NOMO-1 treated with dmso at 0.1 percent for 144 hours (cell line): ENCODE measurements around the gene IFT25.
"Not testable (repeated sequence)": the region's sequence is repeated elsewhere in the genome, so short reads cannot be mapped to it uniquely, and the experiment has no call there.

ENCODE experiments used
- DNase-seq: peaks from one replicate; lab custom pipeline; 2025; ENCODE audit not compliant: unreplicated experiment; lab: John Stamatoyannopoulos, UW

IFT25 gene

GRCh38 chr1:53945433-53946251 lies at the start of gene IFT25:
Gene IFT25 (minus strand): TSS chr1:53945699. CDS start chr1:53940082, 5,617 bp downstream.
- DNase-seq = peak; percentile 88

GRCh38 chr1:53994516-53994915 lies 49.0 kb upstream of the IFT25 start:
- DNase-seq = not testable (repeated sequence)

GRCh38 chr1:53992085-53992874 lies 46.8 kb upstream of the IFT25 start:
- no peak for DNase-seq

GRCh38 chr1:53987880-53988279 lies 42.4 kb upstream of the IFT25 start:
- DNase-seq = no peak

- no peak for DNase-seq
Measured at GRCh38 chr1:53986458-53986857, 41.0 kb upstream of the IFT25 start.

GRCh38 chr1:53984726-53985125 lies 39.2 kb upstream of the IFT25 start:
- no peak for DNase-seq

- DNase-seq = no peak
Measured at GRCh38 chr1:53982763-53983104, 37.2 kb upstream of the IFT25 start.

- peak; percentile 40 for DNase-seq
Measured at GRCh38 chr1:53982034-53982762, 36.7 kb upstream of the IFT25 start.

- DNase-seq = no peak
Measured at GRCh38 chr1:53981220-53981619, 35.7 kb upstream of the IFT25 start.

GRCh38 chr1:53979712-53980450 lies 34.4 kb upstream of the IFT25 start:
- DNase-seq = no peak

- DNase-seq = no peak
Measured at GRCh38 chr1:53975861-53976260, 30.4 kb upstream of the IFT25 start.

GRCh38 chr1:53971718-53972117 lies 26.2 kb upstream of the IFT25 start:
- no peak for DNase-seq

GRCh38 chr1:53969323-53969722 lies 23.8 kb upstream of the IFT25 start:
- DNase-seq = not testable (repeated sequence)

GRCh38 chr1:53968125-53968513 lies 22.6 kb upstream of the IFT25 start:
- no peak for DNase-seq

- no peak for DNase-seq
Measured at GRCh38 chr1:53967409-53968124, 22.1 kb upstream of the IFT25 start.

- no peak for DNase-seq
Measured at GRCh38 chr1:53966794-53967193, 21.3 kb upstream of the IFT25 start.

- no peak for DNase-seq
Measured at GRCh38 chr1:53964109-53964508, 18.6 kb upstream of the IFT25 start.

- no peak for DNase-seq
Measured at GRCh38 chr1:53963460-53963859, 18.0 kb upstream of the IFT25 start.

GRCh38 chr1:53962395-53962794 lies 16.9 kb upstream of the IFT25 start:
- DNase-seq = no peak

- DNase-seq = no peak
Measured at GRCh38 chr1:53959664-53960250, 14.3 kb upstream of the IFT25 start.
